Bone marrow (tissue), 2 donors: ENCODE data around the gene AP3M1.

Experiments
- DNase-seq, 2 donors: peaks; one replicate each; lab custom pipeline; 2025; lab: John Stamatoyannopoulos, UW

AP3M1 gene

DNA sequence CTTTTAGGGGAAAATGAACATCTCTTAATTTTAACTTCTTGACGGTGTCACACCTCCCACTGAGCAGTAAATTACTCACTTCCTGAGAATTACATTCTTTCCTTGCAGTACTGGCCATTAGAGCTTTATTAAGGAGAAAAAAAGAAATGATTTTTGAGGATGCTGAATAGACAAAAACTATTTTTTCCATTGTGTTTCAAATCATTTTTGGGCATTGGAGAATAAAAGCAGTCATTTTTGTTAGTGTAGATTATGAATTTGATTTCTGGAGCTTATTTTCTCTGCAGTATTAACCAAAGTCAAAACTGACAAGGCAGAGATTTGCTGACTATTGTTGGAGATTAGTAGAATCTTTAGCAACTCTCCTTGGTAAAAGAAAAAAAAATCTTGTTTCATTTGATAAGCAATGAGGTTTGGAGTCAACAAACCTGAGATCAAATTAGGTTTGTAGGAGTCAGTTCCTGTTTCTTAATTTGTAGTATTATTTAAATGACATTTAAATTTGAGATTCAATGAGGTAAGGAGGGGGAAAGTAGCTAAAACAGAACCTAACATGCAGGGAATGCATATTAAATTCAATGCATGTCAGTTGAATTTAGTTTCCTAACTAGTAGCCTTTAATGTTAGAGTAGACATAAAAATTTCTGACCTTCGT, 70.6 kb downstream of the AP3M1 start:
- DNase-seq, result no peak

DNA sequence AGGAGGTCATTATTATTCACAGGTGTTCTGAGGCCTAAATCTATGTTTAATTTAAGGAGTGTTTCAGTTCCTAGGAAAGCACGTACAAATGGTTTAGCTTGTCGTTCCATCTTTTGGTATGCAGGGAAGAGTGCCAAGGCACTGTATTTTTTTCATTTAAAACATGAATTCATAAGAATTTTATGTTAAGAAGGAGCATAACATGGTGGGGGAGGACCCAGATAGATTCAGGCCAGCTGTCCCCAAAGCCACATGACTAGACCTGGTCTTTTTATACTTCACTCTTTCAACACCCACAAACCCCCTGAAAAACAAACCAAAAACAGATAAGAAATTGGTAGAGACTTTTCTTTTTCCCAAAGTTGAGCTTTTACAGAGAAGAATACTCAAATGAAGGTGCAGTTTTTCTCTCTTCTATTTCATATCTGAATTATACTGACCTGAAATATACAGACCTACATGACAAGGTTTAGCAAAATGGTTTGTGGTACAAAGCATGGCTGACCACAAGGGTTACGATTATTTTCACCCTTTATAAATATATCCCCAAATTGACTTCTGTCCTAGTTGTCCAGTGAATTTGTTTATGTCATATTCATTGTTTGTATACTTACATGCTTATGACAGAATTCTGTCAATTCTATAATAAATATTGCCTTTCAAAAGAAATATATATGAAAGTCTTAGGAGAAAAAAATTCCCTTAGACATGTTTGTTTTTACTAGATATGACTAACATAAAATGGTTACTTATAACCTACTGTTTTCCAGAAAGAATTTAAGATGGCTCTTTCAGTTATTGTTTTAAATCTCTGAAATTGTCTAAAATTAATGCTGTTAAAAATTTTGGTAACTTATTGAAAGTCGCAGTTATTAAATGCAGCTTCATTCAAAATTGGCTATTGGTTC, 71.3 kb downstream of the AP3M1 start:
- DNase-seq, result no peak

DNA sequence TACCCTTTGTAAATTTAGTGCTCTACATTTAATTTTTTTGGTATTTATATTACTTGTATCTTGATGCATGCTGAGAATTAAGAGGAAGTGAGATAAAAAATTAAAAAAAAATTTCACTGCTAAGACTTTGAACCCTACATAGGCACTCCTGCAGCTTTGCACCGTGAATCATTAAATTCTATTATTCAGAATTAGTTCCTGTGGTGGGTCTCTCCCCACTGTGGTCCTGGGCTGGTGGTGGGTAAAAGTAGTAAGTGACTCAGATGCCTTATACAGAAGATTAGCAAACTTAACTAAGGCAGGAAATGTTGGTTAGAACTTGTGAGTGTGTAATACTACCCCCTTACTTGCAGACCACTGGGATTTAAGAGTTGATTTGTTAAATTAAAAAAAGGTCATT, 72.6 kb downstream of the AP3M1 start:
- DNase-seq, result peak in 1 of 2 donors; percentile 85

DNA sequence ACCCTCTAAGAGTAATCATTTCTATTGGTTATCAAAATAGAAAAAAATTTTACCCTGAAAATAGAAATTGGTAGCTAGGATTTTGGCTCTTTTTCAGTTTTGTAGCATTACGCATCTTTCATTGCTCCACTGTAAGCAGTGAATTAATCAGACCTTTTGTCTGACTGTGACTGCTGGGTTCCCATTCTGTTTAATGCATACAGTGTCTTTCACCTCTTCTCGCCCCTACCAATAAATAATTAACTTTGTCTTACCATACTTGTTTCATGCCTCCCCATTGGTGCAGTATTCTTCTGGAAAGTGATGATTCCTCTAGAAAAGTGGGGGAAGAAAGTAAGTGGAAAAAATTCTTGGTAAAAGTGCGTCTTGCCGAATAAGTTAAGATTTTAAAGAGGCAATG, 73.2 kb downstream of the AP3M1 start:
- DNase-seq, result no peak

DNA sequence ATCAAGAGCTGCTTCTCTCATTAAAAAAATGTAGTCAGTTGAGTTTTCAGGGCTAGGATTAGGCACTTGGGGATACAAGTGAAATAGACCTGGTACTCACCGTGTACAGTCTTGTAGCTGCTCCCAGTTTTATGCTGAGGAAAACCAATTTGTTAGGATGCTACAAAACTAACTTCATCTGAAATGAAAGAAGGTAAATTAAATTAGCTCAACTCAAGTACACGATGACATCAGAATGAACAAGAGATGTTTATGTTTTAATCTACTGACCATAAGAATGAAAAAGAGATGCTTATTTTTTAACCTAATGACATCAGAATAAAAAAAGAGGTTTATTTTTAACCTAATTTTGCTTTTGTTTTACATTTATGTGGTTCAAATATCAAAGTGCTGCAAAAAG, 73.7 kb downstream of the AP3M1 start:
- DNase-seq, result no peak

DNA sequence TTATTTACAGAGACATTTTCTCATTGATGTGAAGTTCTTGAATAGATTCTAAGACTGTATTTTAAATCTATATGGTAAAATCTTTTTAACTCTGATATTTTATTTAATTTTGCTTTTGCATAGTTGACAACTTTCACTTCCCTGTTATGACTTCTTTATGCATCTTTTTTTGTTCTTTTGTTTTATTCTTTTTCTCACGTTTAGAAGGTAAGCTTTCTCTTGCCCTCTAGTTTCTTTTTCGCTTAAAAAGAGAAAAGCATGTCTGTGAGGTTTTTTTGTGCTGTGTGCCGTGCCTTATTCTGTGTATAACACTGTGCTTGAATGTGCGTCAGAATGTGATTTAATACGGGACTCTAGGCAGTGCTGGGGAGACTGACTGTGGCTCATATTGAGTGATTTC, 74.7 kb downstream of the AP3M1 start:
- DNase-seq, result no peak

DNA sequence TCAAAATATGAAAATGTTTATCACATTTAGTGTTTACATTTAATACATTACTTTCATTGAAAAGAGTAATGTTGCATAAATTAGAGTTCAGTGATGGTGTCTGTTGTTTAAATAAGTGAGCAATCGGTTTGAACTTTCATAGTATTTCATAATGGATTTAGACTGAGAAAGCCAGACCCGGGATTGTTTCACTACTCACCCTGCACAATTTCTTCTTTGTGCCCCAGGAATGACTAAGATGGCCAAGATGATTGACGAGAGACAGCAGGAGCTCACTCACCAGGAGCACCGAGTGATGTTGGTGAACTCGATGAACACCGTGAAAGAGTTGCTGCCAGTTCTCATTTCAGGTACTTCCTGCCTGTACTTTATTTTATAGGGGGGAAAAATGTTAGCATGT, 78.1 kb downstream of the AP3M1 start:
- no peak for DNase-seq

DNA sequence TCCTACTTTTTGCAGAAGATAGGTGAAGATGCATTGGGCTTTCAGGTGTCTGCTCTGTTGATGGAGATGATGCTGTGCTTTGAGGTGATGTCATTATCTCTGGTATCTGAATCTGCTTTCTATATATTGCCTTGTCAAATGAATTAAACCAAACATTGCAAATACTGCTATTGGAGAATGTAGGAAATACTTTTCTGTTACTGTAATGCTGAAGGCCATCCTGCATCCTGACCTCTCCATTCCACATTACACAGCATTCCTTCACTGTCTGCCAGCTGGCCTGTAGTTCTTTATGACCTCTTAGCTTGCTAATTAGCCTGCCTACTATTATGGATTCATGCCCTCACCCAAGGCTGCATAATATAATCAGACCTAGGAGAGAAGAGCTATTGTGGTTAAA, 79.5 kb downstream of the AP3M1 start:
- DNase-seq, result no peak
